Heart left ventricle (tissue), 16 donors: ENCODE data around the gene ATP2C1. TPM values are rescaled to one million over a fixed set of nuclear protein-coding genes. Genes with fewer than 3 reads are reported as not detected.

Source experiments
- ATAC-seq, 4 donors: fragments of 200-7000 bp; cut with Tn5 transposase; one replicate each; pipeline ENCODE4 v1.9.1; 2020 to 2022; ENCODE audit warnings: moderate library complexity in 4 of 4, mild to moderate bottlenecking in 3 of 4, moderate number of reproducible peaks in 1 of 4
- DNase-seq, 5 donors: peaks; one replicate each; pipeline ENCODE4 v3.0.0-alpha.2; 2020
- H3K27ac ChIP-seq, 12 donors: fragments of 200-600 bp; sonication (generic) in 4 of 12; one replicate each; pipeline versions ENCODE4 v1.5.0 to v1.8.0; 2016 to 2022; ENCODE audit warnings: mild to moderate bottlenecking in 2 of 12
- H3K27me3 ChIP-seq, 9 donors: fragments of 200-600 bp; sonication (generic) in 2 of 9; one replicate each; pipeline versions ENCODE4 v1.5.1 to v1.8.0; 2016 to 2022; ENCODE audit warnings: mild to moderate bottlenecking in 3 of 9
- H3K36me3 ChIP-seq, 9 donors: fragments of 200-600 bp; sonication (generic) in 2 of 9; one replicate each; pipeline versions ENCODE4 v1.5.0 to v1.8.0; 2018 to 2022; ENCODE audit warnings: mild to moderate bottlenecking in 2 of 9
- H3K4me1 ChIP-seq, 12 donors: fragments of 200-600 bp; sonication (generic) in 4 of 12; one replicate each; pipeline versions ENCODE4 v1.5.0 to v1.8.0; 2016 to 2022; ENCODE audit warnings: mild to moderate bottlenecking in 3 of 12
- H3K4me3 ChIP-seq, 12 donors: fragments of 200-600 bp; sonication (generic) in 4 of 12; one replicate each; pipeline versions ENCODE4 v1.5.0 to v1.8.0; 2017 to 2022; ENCODE audit warnings: mild to moderate bottlenecking in 9 of 12, moderate library complexity in 4 of 12
- H3K9me3 ChIP-seq, 12 donors: fragments of 200-600 bp; sonication (generic) in 4 of 12; one replicate each; pipeline versions ENCODE4 v1.5.0 to v1.8.0; 2016 to 2022; ENCODE audit warnings: mild to moderate bottlenecking in 1 of 12
- POLR2A ChIP-seq, 2 donors: fragments of 450-650 bp; IDR thresholded peaks; one replicate each; pipeline ENCODE4 v1.6.1; 2017; ENCODE audit warnings: antibody characterized with exemption in 2 of 2, mild to moderate bottlenecking in 2 of 2, moderate library complexity in 2 of 2
- WGBS, 4 donors: extraction: QIAGEN DNeasy Blood & Tissue Kit in 2 of 4; methylation state at CpG; one replicate each; pipeline versions ENCODE4 v1.1.5 to v1.1.7; 2013 to 2018; 5-methylcytosine and 5-hydroxymethylcytosine counted together
- intact Hi-C, 10 donors: fragments of 100-400 bp; cut with DNase I; formaldehyde crosslinking; loops; one replicate each; pipeline versions ENCODE4 v1.11.1 to v1.14.2; 2022
- polyA plus RNA-seq, 2 donors: library from polyadenylated mRNA; stranded (reverse); fragments of 200-250 nt; gene quantifications; one replicate each; pipeline ENCODE4 v1.2.3, GENCODE V29; 2013
- total RNA-seq, 9 donors: library from RNA; depleted of rRNA in 2 of 9; stranded (reverse); fragments of >200 nt in 2 of 9; fragmentation: NEBNext Ultra II Directional in 3 of 9; extraction: Animal tissue kit (Norgen Biotek cat#: 25700) in 3 of 9; gene quantifications; one replicate each; pipeline versions ENCODE4 v1.1.0 to v1.2.4, GENCODE V29; 2016 to 2023
- TF ChIP-seq, protein P1 (sequence below), 12 donors: fragments of 200-600 bp; sonication (generic) in 4 of 12; IDR thresholded peaks; one replicate each; pipeline versions ENCODE4 v1.5.0 to v1.8.0; 2018 to 2022; ENCODE audit warnings: antibody characterized with exemption in 12 of 12, mild to moderate bottlenecking in 5 of 12
- donor health status: ischemic (EF 13 %, LVEDD 7.1; RV severe dilation, severe dysfunction).
- donor health status: healthy with polysubstance abuse.
- donor health status: DM: no; HTN: yes; CAD: no.
- donor health status: DM: no; HTN: no; CAD: no.
- donor health status: ischemic (EF 25% LVEDD 6.9; RV normal size, moderate dysfunction).
- donor health status: ischemic (EF 25% LVEDD 5.7; RV mildly dilated, moderate dysfunction).
- donor health status: healthy.
- donor health status: DM: yes; HTN: yes; CAD: no.
- donor health status: ischemic (EF 35%, LVEDD 5.7; RV mildly dilated, moderate dysfunction).
- donor health status: nonischemic (EF 11% LVEDD 7.7; RV severe dilation, severe dysfunction).
- donor health status: DM: yes; HTN: yes; CAD: no.
- donor health status: PGD.
- donor health status: ischemic (EF 29% LVEDD 5.4; RV normal size, mild dysfunction).
- donor health status: nonischemic (EF 23%, LVEDD 6.1; RV moderate dilation, normal function).

The ATP2C1 gene
- total and polyA plus RNA-seq, 11 donors, result 26.1 to 74.4 (median 60.1) TPM

DNA sequence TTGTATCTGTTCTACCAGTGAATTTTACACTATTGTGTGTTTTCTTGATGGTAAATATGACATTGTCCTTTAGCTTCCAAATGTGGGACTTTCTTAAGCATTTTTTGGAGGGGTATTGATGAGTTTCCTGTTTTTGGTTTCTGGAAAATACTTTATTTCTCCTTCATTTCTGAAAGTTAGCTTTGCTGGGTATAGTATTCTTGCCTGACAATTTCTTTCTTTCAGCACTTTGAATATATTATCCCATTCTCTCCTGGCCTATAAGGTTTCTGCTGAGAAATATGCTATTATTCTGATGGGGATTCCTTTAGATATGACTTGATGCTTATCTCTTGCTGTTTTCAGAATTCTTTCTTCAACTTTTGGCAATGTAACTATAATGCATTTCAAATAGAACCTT lies 15.4 kb upstream of the ATP2C1 start:
- intact Hi-C loops, result no loop called here

DNA sequence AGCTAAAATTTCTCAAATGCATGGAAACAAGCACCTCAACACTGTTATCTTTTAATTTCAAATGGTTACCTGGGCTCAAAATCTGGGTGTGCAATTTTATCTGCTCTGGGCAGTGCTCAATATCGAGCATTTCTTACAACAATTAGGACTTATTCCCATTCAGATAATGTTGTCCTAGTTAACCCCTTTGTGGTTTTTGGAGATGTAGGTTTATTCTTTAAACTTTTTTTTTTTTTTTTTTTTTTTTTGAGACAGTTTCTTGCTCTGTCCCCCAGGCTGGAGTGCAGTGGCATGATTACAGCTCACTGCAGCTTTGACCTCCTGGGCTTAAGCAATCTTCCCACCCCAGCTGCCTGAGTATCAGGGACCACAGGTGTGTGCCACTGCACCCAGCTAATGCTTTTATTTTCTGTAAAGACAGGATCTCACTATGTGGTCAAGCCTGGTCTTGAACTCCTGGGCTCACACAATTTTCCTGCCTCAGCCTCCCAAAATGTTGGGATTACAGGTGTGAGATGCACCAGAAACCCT lies 4.4 kb upstream of the ATP2C1 start:
- peaks cover 0 to 6% (median 0%) of the 10 kb centered on the region in 12 donors for H3K9me3 ChIP-seq
- H3K4me1 ChIP-seq, result peaks cover 0 to 11% (median 4%) of the 10 kb centered on the region in 12 donors
- 51 to 58% (median 54%) methylated on average over 1 of the region's 1 CpG for WGBS, 4 donors
- TF ChIP-seq, protein P1, sequence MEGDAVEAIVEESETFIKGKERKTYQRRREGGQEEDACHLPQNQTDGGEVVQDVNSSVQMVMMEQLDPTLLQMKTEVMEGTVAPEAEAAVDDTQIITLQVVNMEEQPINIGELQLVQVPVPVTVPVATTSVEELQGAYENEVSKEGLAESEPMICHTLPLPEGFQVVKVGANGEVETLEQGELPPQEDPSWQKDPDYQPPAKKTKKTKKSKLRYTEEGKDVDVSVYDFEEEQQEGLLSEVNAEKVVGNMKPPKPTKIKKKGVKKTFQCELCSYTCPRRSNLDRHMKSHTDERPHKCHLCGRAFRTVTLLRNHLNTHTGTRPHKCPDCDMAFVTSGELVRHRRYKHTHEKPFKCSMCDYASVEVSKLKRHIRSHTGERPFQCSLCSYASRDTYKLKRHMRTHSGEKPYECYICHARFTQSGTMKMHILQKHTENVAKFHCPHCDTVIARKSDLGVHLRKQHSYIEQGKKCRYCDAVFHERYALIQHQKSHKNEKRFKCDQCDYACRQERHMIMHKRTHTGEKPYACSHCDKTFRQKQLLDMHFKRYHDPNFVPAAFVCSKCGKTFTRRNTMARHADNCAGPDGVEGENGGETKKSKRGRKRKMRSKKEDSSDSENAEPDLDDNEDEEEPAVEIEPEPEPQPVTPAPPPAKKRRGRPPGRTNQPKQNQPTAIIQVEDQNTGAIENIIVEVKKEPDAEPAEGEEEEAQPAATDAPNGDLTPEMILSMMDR (IDR thresholded peaks at IDR 0.05), result no peak
- no peak for TF ChIP-seq POLR2A (IDR thresholded peaks at IDR 0.05)
- H3K4me3 ChIP-seq, result no peak overlapping the region
- no peak for ATAC-seq
- H3K27me3 ChIP-seq, result no peaks in the 10 kb centered on the region
- intact Hi-C loops, result no loop called here
- no peak for DNase-seq
- no peak overlapping the region for H3K27ac ChIP-seq
- no peaks in the 10 kb centered on the region for H3K36me3 ChIP-seq

More for the DNA sequence above, 15.4 kb upstream of the ATP2C1 start:
- DNase-seq (no peak), ATAC-seq (no peak)
- TF ChIP-seq POLR2A (IDR thresholded peaks at IDR 0.05), result no peak
- TF ChIP-seq, protein P1 (IDR thresholded peaks at IDR 0.05), result no peak
- Histone ChIP-seq H3K27me3 (no peaks in the 10 kb centered on the region), H3K36me3 (no peaks in the 10 kb centered on the region), H3K9me3 (peaks cover 0 to 40% (median 18%) of the 10 kb centered on the region in 12 donors), H3K27ac (no peak overlapping the region), H3K4me1 (no peaks in the 10 kb centered on the region), H3K4me3 (no peak overlapping the region)

DNA sequence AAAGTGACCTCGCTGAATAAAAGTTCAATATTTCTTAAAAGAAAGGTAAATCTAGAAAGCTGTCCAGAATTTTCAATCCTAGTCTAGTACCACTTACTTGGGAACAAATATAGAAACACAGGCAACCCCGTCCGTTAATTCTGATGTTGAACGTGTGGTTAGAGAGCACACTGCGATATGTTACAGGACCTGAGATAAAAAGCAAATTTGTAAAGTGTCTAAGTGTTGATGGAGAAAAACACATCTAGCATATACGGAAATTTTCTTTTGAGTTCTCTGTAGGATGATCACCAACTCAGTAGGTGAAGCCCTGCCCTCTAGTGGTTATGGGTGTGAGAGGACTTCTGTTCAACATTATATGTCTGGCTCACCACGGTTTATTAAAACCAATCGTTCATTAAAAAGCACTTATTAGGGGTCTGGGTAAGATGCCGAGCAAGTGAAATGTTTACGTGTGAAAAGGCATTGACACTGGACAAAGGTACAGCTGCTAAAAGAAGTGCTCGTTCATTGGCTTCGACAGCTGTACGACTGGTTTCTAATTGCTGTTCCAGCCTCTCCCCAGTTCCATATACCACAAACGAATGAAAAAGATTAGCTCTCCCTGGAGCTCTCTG lies 1.0 kb upstream of the ATP2C1 start:
- H3K36me3 ChIP-seq, result no peaks in the 10 kb centered on the region
- no peaks in the 10 kb centered on the region for H3K27me3 ChIP-seq
- TF ChIP-seq, protein P1 (IDR thresholded peaks at IDR 0.05), result peak; percentile 74 to 92 (median 84)
- no peak for TF ChIP-seq POLR2A (IDR thresholded peaks at IDR 0.05)
- no peaks in the 10 kb centered on the region for H3K9me3 ChIP-seq
- peak overlapping the region; percentile 89 to 99 (median 96) for H3K27ac ChIP-seq
- intact Hi-C loops, result loop anchor here (1.0 to 5.0 kb wide), 6 partner anchors 41 to 134 kb away; no protein-coding TSS in a partner anchor
- peak; percentile 63 to 81 (median 75) for ATAC-seq
- WGBS, 4 donors, result 0 to 3% (median 1%) methylated on average over 14 of the region's 14 CpGs
- peak overlapping the region; percentile 62 to 94 (median 85) for H3K4me3 ChIP-seq
- H3K4me1 ChIP-seq, result peaks cover 0 to 36% (median 26%) of the 10 kb centered on the region in 12 donors
- DNase-seq, result peak in 4 of 5 donors; percentile 50 to 70 (median 68)

DNA sequence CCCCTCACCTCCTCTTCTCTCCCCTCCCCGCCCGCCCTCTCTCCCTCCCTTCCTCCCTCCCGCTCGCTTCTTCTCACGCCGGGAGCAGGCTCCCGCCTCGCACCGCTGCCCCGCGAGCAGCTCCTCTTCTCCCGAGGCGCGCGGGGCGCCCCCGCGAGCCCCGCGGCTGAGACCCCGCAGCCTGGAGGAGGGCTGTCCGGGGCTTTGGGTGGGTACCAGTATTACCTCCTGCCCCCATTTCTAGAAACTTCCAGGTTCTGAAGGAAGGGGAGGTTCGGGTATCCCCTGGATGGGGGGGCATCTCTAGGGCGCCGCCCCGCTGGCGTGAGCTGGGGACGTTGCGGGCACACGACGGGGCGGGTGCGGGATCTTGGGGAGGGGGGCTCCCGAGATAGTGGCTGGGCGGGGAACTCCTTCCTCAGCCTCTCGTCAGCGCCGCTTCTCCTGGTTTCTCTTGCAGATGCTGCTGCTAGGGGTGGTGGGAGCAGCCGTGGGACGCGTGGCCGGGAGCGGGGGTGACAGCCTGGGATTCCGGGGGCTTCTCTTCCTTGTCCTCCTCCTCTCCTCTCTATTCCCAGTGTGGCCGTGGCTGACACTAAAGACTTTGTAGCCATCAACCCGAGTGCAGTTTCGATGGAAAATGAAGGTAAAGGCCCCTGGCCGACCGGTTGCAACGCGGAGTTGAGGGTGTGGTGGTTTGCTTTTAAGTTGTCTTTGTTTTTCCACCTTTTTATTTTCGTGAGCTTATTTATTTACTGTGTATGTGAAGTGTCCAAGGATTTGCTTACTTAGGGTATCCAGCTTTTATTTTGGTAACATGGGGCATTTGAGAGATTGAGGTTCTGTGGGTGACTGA lies 474 bp downstream of the ATP2C1 start:
- H3K27ac ChIP-seq, result peak overlapping the region; percentile 89 to 99 (median 96)
- 0 to 2% (median 1%) methylated on average over 20 to 52 of the region's 52 CpGs for WGBS, 4 donors
- H3K9me3 ChIP-seq, result no peaks in the 10 kb centered on the region
- intact Hi-C loops, result loop anchor here in 2 of 10 donors (5.0 kb wide), 2 partner anchors 42 to 132 kb away; no protein-coding TSS in a partner anchor
- peak overlapping the region; percentile 62 to 94 (median 85) for H3K4me3 ChIP-seq
- H3K4me1 ChIP-seq, result peaks cover 0 to 44% (median 26%) of the 10 kb centered on the region in 12 donors
- DNase-seq (peak; percentile 27 to 68 (median 48)), ATAC-seq (peak in 3 of 4 donors; percentile 0 to 40 (median 17))
- no peak for TF ChIP-seq POLR2A (IDR thresholded peaks at IDR 0.05)
- TF ChIP-seq, protein P1 (IDR thresholded peaks at IDR 0.05), result no peak
- H3K36me3 ChIP-seq, result no peaks in the 10 kb centered on the region
- no peaks in the 10 kb centered on the region for H3K27me3 ChIP-seq
